ENCODE measurements around the gene NME7. TPM values are rescaled to one million over a fixed set of nuclear protein-coding genes. Genes with fewer than 3 reads are reported as not detected.

Gene NME7
- total RNA-seq, 4 donors from 2014 or later, result 3.7 to 8.4 (median 5.5) TPM

DNA sequence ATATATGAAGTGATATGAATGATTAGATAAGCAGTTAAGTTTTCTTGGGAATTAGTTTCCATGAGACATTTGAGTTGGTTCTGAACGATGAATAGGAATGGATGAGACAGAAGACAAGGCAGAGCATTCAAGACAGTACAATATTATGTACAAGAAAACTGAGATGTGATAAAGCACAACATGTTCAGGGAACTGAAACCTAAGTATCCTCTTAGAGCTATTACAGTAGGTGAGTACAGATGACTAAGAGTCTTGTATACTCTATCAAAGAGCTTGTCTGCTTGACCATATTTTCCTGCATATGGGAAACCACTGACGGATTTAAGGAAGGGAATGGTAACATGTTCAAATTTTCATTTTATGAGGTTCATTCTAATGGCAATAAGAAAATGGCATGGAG is 61.6 kb downstream of the NME7 start:
- Histone ChIP-seq H3K4me1 (no peaks in the 10 kb centered on the region), H3K4me3 (no peak overlapping the region), H3K27me3 (no peaks in the 10 kb centered on the region), H3K27ac (no peak overlapping the region), H3K9me3 (no peaks in the 10 kb centered on the region), H3K36me3 (no peaks in the 10 kb centered on the region)
- DNase-seq (no peak), ATAC-seq (no peak)
- intact Hi-C loops (cut with DNase I; ENCODE audit: low total_unique reads), result no loop called here
- in situ Hi-C loops (cut with MboI; ENCODE audit: low sequenced_read_pairs in 4 of 4), result no loop called here
- no peak for TF ChIP-seq POLR2A (IDR thresholded peaks at IDR 0.05)
- TF ChIP-seq, protein P1, sequence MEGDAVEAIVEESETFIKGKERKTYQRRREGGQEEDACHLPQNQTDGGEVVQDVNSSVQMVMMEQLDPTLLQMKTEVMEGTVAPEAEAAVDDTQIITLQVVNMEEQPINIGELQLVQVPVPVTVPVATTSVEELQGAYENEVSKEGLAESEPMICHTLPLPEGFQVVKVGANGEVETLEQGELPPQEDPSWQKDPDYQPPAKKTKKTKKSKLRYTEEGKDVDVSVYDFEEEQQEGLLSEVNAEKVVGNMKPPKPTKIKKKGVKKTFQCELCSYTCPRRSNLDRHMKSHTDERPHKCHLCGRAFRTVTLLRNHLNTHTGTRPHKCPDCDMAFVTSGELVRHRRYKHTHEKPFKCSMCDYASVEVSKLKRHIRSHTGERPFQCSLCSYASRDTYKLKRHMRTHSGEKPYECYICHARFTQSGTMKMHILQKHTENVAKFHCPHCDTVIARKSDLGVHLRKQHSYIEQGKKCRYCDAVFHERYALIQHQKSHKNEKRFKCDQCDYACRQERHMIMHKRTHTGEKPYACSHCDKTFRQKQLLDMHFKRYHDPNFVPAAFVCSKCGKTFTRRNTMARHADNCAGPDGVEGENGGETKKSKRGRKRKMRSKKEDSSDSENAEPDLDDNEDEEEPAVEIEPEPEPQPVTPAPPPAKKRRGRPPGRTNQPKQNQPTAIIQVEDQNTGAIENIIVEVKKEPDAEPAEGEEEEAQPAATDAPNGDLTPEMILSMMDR (IDR thresholded peaks at IDR 0.05 in 4 of 5, conservative IDR thresholded peaks at IDR 0.05 in 1 of 5), result no peak

DNA sequence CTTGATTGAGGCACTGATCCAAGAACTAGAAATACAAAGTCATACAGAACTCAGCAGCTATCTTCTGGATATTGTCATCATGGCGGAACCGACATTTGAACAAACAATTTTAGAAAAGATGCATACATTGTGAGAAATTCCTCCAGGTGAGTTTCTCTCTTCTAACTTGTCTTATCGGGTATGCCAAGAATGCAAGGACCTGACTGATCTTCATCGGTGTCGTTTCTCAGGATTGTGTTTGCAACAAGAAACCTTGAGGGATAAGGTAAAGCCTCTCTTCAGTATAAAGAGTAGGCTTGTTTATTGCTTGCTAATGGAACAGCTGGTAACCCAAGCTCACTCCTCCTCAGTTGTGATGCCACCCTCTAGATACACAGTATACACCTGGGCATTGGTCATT is 62.2 kb downstream of the NME7 start:
- in situ Hi-C loops (cut with MboI; ENCODE audit: low sequenced_read_pairs in 4 of 4) (no loop called here), intact Hi-C loops (cut with DNase I; ENCODE audit: low total_unique reads) (no loop called here)
- TF ChIP-seq, protein P1 (IDR thresholded peaks at IDR 0.05 in 4 of 5, conservative IDR thresholded peaks at IDR 0.05 in 1 of 5), result no peak
- TF ChIP-seq POLR2A (IDR thresholded peaks at IDR 0.05), result no peak
- Histone ChIP-seq H3K4me3 (no peak overlapping the region), H3K9me3 (no peaks in the 10 kb centered on the region), H3K36me3 (no peaks in the 10 kb centered on the region), H3K4me1 (no peaks in the 10 kb centered on the region), H3K27me3 (no peaks in the 10 kb centered on the region), H3K27ac (no peak overlapping the region)
- ATAC-seq, result no peak
- no peak for DNase-seq

DNA sequence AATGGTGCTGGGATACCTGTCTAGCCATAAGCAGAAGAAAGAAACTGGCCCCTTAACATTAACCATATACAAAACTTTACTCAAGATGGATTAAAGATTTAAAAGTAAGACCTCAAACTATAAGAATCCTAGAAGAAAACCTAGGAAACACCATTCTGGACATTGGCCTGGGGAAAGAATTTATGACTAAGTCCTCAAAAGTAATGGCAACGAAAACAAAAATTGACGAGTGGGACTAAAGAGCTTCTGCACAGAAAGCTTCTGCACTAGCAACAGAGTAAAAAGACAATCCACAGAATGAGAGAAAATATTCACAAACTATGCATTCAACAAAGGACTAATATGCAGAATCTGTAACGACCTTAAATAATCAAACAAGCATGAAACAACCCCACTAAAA is 66.7 kb downstream of the NME7 start:
- in situ Hi-C loops (cut with MboI; ENCODE audit: low sequenced_read_pairs in 4 of 4), result no loop called here
- ATAC-seq (no peak), DNase-seq (no peak)
- Histone ChIP-seq H3K9me3 (no peaks in the 10 kb centered on the region), H3K4me3 (no peak overlapping the region), H3K27ac (no peak overlapping the region), H3K36me3 (no peaks in the 10 kb centered on the region), H3K4me1 (no peaks in the 10 kb centered on the region), H3K27me3 (no peaks in the 10 kb centered on the region)
- intact Hi-C loops (cut with DNase I; ENCODE audit: low total_unique reads), result no loop called here
- TF ChIP-seq, protein P1 (IDR thresholded peaks at IDR 0.05 in 4 of 5, conservative IDR thresholded peaks at IDR 0.05 in 1 of 5), result no peak
- no peak for TF ChIP-seq POLR2A (IDR thresholded peaks at IDR 0.05)

DNA sequence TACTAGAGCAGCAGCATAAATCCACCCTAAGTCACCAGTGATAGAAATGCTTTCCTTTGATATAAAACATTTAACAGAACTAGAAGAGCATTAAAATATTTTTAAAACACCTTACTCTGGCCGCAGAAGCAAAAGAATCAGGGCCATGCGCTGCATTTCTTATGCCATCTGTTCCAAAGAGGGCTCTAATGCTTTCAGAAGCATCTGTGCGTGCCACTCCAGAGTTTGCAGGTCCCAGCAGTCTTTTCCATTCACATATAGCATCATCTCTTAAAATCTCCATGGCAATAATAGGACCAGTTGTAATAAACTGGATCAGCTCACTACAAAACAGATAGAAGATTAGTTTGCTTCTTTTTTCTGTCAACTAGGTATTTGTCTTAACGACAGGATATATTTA is 69.2 kb downstream of the NME7 start:
- Histone ChIP-seq H3K27ac (no peak overlapping the region), H3K36me3 (no peaks in the 10 kb centered on the region), H3K27me3 (no peaks in the 10 kb centered on the region), H3K4me1 (no peaks in the 10 kb centered on the region), H3K9me3 (no peaks in the 10 kb centered on the region), H3K4me3 (no peak overlapping the region)
- in situ Hi-C loops (cut with MboI; ENCODE audit: low sequenced_read_pairs in 4 of 4) (no loop called here), intact Hi-C loops (cut with DNase I; ENCODE audit: low total_unique reads) (no loop called here)
- TF ChIP-seq POLR2A (IDR thresholded peaks at IDR 0.05), result no peak
- TF ChIP-seq, protein P1 (IDR thresholded peaks at IDR 0.05 in 4 of 5, conservative IDR thresholded peaks at IDR 0.05 in 1 of 5), result no peak
- ATAC-seq (no peak), DNase-seq (no peak)

DNA sequence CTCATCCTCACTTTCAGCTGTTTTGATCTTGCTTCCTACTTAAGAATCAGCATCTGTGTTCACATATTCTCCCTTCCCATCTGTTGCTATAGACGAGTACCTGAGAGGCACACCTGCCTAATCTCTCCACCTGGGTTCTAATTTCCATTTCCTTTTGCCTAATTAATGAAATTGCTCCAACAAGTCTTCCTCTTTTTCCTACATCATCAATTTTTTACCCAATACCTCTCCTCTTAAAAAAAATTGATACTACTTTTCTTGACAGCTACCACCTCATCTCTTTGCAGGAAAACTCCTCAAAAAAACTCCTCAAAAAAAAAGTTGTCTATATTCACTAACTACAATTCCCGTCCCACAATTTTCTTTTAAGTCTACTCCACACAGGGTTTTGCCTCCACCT is 71.8 kb downstream of the NME7 start:
- in situ Hi-C loops (cut with MboI; ENCODE audit: low sequenced_read_pairs in 4 of 4), result no loop called here
- intact Hi-C loops (cut with DNase I; ENCODE audit: low total_unique reads), result no loop called here

More for the DNA sequence above, 71.8 kb downstream of the NME7 start:
- no peak for ATAC-seq
- TF ChIP-seq, protein P1 (IDR thresholded peaks at IDR 0.05 in 4 of 5, conservative IDR thresholded peaks at IDR 0.05 in 1 of 5), result no peak
- TF ChIP-seq POLR2A (IDR thresholded peaks at IDR 0.05), result no peak
- Histone ChIP-seq H3K27ac (no peak overlapping the region), H3K4me3 (no peak overlapping the region), H3K27me3 (no peaks in the 10 kb centered on the region), H3K4me1 (no peaks in the 10 kb centered on the region), H3K36me3 (no peaks in the 10 kb centered on the region), H3K9me3 (no peaks in the 10 kb centered on the region)
- no peak for DNase-seq

Data from gastrocnemius medialis (tissue), 4 donors.